GM18861 (cell line): ENCODE measurements around the gene VDR.

ENCODE experiments used
- ATAC-seq: cut with Tn5 transposase; IDR thresholded peaks from one replicate; pipeline ENCODE4 v1.9.1; 2021; ENCODE audit not compliant: unreplicated experiment

VDR gene

GRCh38 chr12:47799357-47799955 is 105.3 kb downstream of the VDR start:
- ATAC-seq: no peak

DNA sequence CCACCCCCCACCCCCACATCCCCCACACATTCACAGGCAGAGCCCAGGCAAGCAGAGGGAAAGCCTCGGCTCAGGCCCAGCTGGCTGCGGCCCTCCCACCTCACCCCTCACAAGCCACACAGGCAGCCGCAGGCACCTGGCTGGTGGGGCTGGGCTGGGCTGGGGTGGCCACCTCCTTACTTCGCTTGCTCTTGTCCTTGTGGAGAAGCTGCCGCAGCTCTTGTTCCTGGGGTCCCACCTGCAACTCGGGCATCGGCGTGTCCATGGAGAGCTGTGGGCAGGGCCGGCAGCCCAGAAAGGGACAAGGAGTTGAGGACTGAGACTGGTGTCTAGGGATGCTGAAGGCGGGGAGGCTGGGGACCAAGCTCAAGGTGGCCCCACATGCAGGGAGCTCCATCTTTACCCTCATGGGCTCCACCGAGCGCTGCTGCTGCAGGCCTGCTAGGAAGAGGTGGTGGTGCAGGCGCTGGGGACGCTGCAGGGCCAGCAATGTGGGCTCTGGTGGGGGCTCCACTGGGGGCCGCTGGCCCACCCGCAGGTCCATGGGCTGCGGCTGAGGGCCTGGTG is 106.3 kb downstream of the VDR start:
- no peak for ATAC-seq

DNA sequence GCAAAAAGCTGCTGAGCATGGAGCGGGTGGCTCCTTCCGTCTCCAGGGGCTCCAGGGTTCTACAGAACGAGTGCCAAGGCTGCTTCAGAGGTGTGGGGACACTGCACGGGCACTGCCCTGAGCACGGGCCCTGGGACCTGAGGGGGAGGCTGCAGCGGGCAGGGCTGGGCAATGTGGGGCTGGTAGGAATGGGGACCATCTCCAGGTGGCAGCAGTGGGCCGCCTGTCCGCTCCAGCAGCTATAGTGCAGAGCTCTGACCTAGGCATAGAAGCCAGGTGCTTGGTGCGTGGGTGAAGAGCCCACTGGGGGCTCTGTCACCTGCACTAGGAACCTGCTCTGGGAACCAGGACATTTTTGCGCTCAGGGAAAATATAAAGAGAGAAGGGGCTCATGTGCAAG is 107.4 kb downstream of the VDR start:
- ATAC-seq: no peak

DNA sequence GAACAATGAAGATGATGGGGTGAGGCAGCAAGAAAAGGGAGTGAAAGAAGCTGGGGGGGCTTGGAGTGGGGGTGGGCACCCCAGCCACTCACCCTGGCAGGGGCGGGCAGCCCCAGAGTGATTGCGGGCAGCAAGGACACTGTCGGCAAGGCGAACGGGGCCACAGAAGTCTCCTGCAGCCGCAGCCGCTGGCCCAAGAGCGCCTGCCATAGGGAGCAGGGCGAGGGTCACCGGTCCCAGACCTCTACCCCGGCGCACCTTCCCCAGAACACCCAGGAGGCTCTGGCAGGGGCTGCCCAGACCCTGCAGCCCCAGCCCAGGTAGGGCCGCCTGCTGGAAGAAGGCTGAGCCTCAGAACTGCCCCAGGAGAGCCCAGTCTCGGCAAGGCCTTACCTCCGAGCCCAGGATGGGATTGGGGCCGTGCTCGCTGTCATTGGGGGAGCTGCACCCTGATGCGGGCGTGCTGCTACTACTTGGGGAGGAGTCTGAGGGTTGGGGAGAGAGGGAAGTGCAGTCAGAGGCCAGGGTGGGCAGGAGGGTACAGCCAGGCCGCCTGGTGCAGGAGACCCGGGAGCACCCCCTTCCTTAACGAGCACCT is 108.9 kb downstream of the VDR start:
- ATAC-seq: no peak

- no peak for ATAC-seq
Measured at GRCh38 chr12:47795121-47795813, 109.5 kb downstream of the VDR start.

DNA sequence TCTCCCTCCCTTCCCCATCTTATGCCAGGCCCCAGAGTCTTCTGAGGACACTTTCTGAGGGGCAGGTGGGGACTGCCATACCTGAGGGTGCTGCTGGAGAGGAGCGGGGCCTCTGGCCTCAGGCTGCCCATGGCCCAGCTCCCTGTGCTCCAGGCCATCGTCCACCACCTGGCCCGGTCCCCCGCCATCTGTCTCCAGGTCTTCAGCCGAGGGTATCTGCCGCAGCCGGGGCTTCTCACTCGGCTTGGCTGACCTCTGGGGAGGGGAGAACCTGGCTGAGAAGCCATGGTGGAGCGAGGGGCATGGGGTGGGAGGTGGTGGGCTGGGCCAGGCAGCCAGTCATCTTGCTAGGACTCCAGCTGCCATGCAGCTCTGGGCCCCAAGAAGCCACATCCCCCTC is 110.1 kb downstream of the VDR start:
- no peak for ATAC-seq

DNA sequence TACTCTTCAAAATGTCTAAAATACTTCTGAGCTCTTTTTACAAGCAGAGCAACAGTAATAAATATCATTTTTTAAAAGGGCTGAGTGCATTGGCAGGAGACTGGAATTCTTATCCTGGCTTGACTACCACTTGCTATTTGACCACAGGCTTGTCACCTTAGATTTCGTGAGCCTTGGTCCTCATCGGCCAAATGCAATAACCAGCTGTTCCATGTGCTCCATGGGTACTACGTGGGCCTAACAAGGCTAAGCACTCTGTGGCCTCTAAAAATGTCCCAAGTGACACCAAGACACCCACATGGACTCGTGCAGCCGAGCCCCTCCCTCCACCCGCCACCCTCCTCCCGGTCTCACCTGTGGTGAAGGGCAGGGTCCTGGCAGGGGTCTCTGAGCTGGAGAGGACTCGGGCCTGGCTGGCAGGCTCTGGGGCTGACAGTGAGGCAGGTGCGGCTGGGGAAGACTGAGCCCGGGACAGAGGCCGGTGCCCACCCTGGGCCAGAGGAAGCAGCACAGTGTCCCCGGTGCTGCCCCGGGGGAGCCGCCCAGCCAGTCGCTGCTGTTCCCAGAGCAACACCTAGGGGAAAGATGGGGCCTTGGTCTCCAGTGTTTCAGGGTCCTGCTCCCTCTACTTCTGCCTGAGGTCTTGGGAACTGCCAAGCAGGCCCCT is 111.6 kb downstream of the VDR start:
- ATAC-seq: no peak

GRCh38 chr12:47791874-47792273 is 112.9 kb downstream of the VDR start:
- ATAC-seq: no peak
